Measurements from ENCODE around the gene TH. TPM values are rescaled to one million over a fixed set of nuclear protein-coding genes. Genes with fewer than 3 reads are reported as not detected.

TH gene
- total and polyA plus RNA-seq, 2 donors (not counting 1 experiment from before 2014, with no cell fraction given): not detected

DNA sequence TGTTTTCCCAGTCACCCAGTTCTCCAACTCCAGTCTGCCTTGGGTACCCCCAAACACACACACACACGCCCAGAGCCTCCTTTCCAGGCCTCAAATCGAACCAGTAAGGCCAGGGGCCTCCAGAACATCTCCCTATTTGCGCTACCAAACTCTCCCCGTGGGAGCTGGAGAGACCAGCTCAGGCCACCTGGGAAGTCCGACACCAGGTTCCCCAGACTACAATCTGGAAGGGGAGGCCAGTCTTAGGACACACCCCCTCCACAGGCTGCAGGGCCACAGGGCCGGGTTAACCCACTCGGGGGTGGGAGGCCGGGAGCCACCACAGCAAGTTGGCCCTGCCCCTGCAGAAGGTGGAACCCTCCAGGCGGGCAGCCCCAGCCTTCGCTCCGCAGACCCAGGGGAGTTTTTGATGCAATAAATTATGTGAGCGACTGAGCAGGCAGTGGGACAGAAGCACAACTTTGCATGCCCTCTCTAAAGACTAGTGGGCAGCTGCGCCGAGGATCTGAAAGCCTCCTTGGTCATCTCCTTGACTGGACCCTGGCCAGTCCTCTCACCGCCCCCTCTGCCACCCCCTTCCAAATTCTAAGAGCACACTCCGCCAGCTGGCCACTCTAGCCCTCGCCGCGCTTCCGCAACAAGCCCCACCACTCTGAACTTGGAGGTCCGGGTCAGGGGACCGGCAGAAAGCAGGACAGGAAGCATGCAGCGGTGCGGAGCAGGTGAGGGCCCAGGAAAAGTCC, 35.2 kb downstream of the TH start:
- ATAC-seq (ENCODE audit: low read depth): no peak
- H3K4me1 Mint-ChIP-seq: peaks cover 14% of the 10 kb centered on the region
- ChIA-PET POLR2A (no interaction called here), CTCF (interaction anchor here (1.1 to 1.4 kb wide), 2 partner anchors 15 to 16 kb away, joined by 4 to 8 read pairs; no protein-coding TSS in a partner anchor)
- 38% methylated on average over 21 of the region's 24 CpGs for WGBS (ENCODE audit: insufficient coverage)
- Histone ChIP-seq H3K79me2 (ENCODE audit: control insufficient read depth, insufficient read depth, low read length) (no peaks in the 10 kb centered on the region), H3K27ac (ENCODE audit: low read length in 2 of 2) (no peak overlapping the region), H4K20me1 (ENCODE audit: control insufficient read depth, insufficient read depth, low read length, poor library complexity, severe bottlenecking) (no peaks in the 10 kb centered on the region), H3K9me3 (ENCODE audit: control extremely low read depth in 1 of 3, control insufficient read depth in 2 of 3, insufficient read depth in 1 of 3, low read length in 2 of 3) (peaks cover 0 to 6% (median 0%) of the 10 kb centered on the region in 3 donors), H3K4me1 (ENCODE audit: control insufficient read depth in 2 of 2, insufficient read depth in 2 of 2, low read length in 2 of 2) (peaks cover 15 to 23% of the 10 kb centered on the region in 2 donors), H3K4me3 (ENCODE audit: control extremely low read depth in 1 of 5, extremely low read depth in 1 of 5, insufficient read depth in 1 of 5, low read depth in 2 of 5, low read length in 4 of 5) (no peak overlapping the region), H3K4me2 (replicated peaks; ENCODE audit: low read depth, low read length, poor library complexity, severe bottlenecking) (no peak overlapping the region), H3K27me3 (replicated peaks in 1 of 4; ENCODE audit: control extremely low read depth in 1 of 4, control insufficient read depth in 3 of 4, insufficient read depth in 4 of 4, low read length in 3 of 4) (peaks cover 0 to 62% (median 19%) of the 10 kb centered on the region in 4 experiments), H2AFZ (ENCODE audit: insufficient read depth, low read depth, low read length, poor library complexity, severe bottlenecking) (no peak overlapping the region), H3K36me3 (replicated peaks in 1 of 2; ENCODE audit: control extremely low read depth in 1 of 2, control insufficient read depth in 1 of 2, extremely low read depth in 1 of 2, insufficient read depth in 2 of 2, low read length in 1 of 2) (no peaks in the 10 kb centered on the region), H3K9ac (ENCODE audit: low read length) (no peak overlapping the region)
- peak overlapping the region; percentile 49 for H3K4me3 Mint-ChIP-seq
- intact Hi-C loops (cut with micrococcal nuclease): no loop called here
- H3K9me3 Mint-ChIP-seq (ENCODE audit: insufficient read depth): peaks cover 2% of the 10 kb centered on the region
- H3K27ac Mint-ChIP-seq: no peak overlapping the region
- TF ChIP-seq, protein P1, sequence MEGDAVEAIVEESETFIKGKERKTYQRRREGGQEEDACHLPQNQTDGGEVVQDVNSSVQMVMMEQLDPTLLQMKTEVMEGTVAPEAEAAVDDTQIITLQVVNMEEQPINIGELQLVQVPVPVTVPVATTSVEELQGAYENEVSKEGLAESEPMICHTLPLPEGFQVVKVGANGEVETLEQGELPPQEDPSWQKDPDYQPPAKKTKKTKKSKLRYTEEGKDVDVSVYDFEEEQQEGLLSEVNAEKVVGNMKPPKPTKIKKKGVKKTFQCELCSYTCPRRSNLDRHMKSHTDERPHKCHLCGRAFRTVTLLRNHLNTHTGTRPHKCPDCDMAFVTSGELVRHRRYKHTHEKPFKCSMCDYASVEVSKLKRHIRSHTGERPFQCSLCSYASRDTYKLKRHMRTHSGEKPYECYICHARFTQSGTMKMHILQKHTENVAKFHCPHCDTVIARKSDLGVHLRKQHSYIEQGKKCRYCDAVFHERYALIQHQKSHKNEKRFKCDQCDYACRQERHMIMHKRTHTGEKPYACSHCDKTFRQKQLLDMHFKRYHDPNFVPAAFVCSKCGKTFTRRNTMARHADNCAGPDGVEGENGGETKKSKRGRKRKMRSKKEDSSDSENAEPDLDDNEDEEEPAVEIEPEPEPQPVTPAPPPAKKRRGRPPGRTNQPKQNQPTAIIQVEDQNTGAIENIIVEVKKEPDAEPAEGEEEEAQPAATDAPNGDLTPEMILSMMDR (IDR thresholded peaks at IDR 0.05): no peak
- no peak for TF ChIP-seq EZH2 (IDR thresholded peaks at IDR 0.05; ENCODE audit: borderline replicate concordance, insufficient read depth, low read depth, low read length, poor library complexity, severe bottlenecking)
- H3K27me3 Mint-ChIP-seq: peaks cover 33% of the 10 kb centered on the region
- no peak for DNase-seq

DNA sequence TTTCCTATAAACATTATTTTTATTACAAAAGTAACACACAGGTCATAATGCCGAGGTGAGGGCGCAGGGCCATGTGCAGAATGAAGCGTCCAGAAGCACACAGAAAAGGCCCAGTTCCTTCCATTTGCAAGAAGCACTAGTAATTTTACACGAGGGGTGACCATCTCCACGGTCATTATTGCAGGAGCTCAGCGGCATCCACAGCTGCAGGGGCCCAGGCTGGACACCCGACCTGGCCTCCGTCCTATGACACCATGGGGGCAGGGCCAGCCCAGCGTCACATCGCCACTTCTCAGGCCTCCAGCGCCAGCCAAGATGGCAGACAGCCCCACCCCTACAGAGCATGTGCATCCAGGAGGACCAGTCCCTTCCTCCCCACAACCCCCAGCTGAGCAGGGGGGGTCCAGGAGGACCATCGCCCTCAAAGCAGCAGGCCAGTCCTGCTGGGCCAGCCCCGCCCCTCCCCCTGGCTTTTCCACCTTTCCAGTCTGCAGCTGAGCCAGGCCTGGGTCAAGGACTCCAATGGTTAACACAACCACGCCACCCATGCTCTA, 35.9 kb downstream of the TH start:
- ATAC-seq (ENCODE audit: low read depth) (no peak), DNase-seq (no peak)
- H3K27me3 ChIP-seq (replicated peaks in 1 of 4; ENCODE audit: control extremely low read depth in 1 of 4, control insufficient read depth in 3 of 4, insufficient read depth in 4 of 4, low read length in 3 of 4): peaks cover 0 to 56% (median 14%) of the 10 kb centered on the region in 4 experiments
- no peak overlapping the region for H3K4me3 ChIP-seq (ENCODE audit: control extremely low read depth in 1 of 5, extremely low read depth in 1 of 5, insufficient read depth in 1 of 5, low read depth in 2 of 5, low read length in 4 of 5)
- peaks cover 0 to 3% (median 0%) of the 10 kb centered on the region in 3 donors for H3K9me3 ChIP-seq (ENCODE audit: control extremely low read depth in 1 of 3, control insufficient read depth in 2 of 3, insufficient read depth in 1 of 3, low read length in 2 of 3)
- Mint-ChIP-seq H3K4me3 (peak overlapping the region; percentile 49), H3K4me1 (peaks cover 14% of the 10 kb centered on the region), H3K27ac (no peak overlapping the region), H3K27me3 (peaks cover 30% of the 10 kb centered on the region), H3K9me3 (ENCODE audit: insufficient read depth) (peaks cover 4% of the 10 kb centered on the region)
- no peak overlapping the region for H3K4me2 ChIP-seq (replicated peaks; ENCODE audit: low read depth, low read length, poor library complexity, severe bottlenecking)
- WGBS (ENCODE audit: insufficient coverage): 94% methylated on average over 14 of the region's 14 CpGs
- no peak overlapping the region for H3K9ac ChIP-seq (ENCODE audit: low read length)
- no peaks in the 10 kb centered on the region for H4K20me1 ChIP-seq (ENCODE audit: control insufficient read depth, insufficient read depth, low read length, poor library complexity, severe bottlenecking)
- CTCF ChIA-PET: interaction anchor here (1.4 kb wide), 1 partner anchor 15 kb away, joined by 4 read pairs; no protein-coding TSS in a partner anchor
- intact Hi-C loops (cut with micrococcal nuclease): no loop called here
- H3K79me2 ChIP-seq (ENCODE audit: control insufficient read depth, insufficient read depth, low read length): no peaks in the 10 kb centered on the region
- peaks cover 15 to 21% of the 10 kb centered on the region in 2 donors for H3K4me1 ChIP-seq (ENCODE audit: control insufficient read depth in 2 of 2, insufficient read depth in 2 of 2, low read length in 2 of 2)
- H2AFZ ChIP-seq (ENCODE audit: insufficient read depth, low read depth, low read length, poor library complexity, severe bottlenecking): no peak overlapping the region
- H3K36me3 ChIP-seq (replicated peaks in 1 of 2; ENCODE audit: control extremely low read depth in 1 of 2, control insufficient read depth in 1 of 2, extremely low read depth in 1 of 2, insufficient read depth in 2 of 2, low read length in 1 of 2): no peaks in the 10 kb centered on the region
- TF ChIP-seq, protein P1 (IDR thresholded peaks at IDR 0.05): no peak
- TF ChIP-seq EZH2 (IDR thresholded peaks at IDR 0.05; ENCODE audit: borderline replicate concordance, insufficient read depth, low read depth, low read length, poor library complexity, severe bottlenecking): no peak
- H3K27ac ChIP-seq (ENCODE audit: low read length in 2 of 2): no peak overlapping the region
- POLR2A ChIA-PET: no interaction called here
